Inflammatory macrophage treated with lipopolysaccharide for 1 hour (primary cell): ENCODE data around the gene INTS6.

Experiments used
- DNase-seq, 2 donors: peaks; one replicate each; pipeline ENCODE4 v3.0.0-alpha.2; 2020 to 2022

The INTS6 gene

DNA sequence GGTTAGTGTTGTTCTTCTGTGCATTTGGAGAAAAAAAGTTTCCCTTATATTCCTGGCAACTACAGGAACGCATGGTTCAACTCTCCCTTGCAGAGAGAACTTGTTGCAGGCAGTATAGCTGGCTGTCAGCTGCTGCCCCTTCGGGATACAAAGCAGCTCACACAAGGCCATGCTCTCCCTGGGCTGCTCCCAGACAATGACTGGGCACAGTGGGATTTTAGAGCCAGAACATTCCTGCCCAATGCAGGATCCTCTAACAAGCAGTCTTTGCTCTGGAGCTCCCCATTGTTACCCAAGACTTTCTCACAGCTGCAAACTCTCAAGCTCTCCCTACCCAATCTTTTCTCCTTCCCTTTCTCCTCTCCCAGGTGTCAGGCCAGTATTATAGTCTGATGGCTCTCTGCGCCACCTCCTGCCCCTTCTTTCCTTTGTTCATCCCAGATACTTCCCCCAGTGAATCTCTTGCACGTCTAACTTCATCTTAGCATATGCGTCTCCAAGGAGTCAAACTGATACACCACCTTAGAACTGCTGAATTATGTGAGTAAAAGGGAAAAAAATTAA, 140.8 kb downstream of the INTS6 start:
- no peak for DNase-seq
